ENCODE results near the gene KCNH8.

Gene KCNH8

GRCh38 chr3:19254784-19255338, 106.6 kb downstream of the KCNH8 start:
- no peak for DNase-seq

DNA sequence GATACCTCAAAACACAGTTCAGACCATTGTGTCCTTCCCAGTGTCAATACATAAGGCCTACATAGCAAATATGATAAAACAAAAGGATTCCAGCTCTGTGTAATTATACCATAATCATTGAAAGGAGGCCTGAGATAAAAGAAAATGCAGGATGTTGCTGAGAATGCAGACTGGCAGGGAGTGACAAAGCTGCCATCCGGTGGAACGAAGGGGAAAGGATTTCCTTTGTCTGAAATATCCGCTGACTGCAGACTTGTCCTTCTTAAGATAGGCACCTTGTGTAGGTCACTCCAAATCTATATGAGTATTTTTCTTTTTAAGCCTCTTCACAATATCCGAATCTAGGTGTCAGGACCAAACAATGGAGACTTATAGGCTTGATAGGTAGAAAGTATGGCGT, 108.0 kb downstream of the KCNH8 start:
- no peak for DNase-seq

DNA sequence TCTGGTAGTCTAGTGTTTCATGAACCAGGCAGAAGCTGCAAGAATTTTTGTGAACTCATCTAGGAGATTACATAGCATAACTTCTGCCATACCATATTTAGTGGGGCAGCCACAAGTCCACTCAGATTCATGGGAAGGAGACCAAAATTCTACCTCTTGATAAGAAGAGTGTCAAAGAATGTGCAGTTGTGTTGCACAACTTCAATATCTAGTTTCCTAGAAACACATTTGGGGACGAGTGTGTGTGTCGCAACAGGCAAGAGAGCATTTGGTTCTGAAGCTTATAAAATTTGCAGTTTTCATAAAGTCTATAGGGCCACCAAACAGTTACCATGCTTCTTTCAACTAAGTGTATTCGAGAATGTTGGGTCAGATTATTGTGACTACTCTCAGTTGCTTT, 115.3 kb downstream of the KCNH8 start:
- no peak for DNase-seq

DNA sequence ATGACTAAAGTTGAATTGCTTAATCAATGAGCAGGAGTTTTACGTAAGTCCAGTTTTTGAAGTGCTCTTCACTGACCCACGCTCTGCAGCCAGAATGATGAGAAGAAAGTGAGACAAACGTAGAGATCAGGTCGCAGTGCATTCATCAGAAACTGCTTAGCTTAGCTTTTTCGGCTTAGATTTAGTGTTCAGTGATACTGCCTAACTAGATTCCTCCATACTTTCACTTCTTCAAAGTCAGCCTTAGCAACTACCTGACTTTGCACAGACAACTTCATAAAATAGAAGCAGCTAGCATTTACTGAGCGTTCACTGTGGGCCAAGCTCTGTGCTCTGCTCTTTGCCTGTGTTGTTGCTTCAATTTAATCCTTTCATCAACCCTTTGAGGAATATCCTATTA, 116.1 kb downstream of the KCNH8 start:
- DNase-seq = no peak

DNA sequence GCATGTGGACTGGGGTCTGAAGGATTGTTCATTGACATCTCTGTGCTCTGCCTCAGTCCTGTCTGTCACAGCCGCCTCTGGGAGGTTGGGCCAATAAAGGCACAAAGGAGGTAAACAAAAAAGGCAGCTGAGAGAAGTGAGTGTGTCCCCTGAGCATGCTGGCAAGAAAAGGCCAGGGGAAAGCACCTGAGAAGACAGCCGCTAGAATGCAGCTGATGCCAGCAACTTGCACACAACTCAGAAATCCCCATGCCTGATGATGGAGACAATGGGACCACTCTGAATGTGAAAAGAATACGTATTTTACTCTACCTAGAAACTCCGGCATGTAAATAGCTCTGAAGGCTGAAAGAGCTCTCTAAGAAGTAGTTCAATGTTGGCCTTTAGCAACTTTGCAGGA, 118.7 kb downstream of the KCNH8 start:
- DNase-seq = no peak

DNA sequence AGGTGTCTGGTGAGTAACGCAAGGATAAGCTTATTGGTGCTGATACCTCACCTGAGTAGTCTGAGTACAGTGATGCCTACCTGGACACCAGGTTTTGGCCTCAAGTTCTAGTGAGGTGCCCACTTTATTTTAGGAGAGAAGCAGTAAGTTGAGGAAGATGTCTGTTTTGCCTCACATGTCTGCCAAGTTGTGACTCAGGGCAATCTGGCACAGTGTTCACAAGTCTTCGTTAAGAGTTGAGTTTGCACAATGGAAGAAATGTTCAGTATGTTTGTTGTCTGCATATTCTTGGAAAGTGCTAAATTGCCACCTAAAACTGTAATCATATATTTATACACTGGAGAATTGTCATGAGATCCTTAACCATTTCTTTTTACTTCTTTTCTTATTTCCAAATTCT, 122.2 kb downstream of the KCNH8 start:
- no peak for DNase-seq

DNA sequence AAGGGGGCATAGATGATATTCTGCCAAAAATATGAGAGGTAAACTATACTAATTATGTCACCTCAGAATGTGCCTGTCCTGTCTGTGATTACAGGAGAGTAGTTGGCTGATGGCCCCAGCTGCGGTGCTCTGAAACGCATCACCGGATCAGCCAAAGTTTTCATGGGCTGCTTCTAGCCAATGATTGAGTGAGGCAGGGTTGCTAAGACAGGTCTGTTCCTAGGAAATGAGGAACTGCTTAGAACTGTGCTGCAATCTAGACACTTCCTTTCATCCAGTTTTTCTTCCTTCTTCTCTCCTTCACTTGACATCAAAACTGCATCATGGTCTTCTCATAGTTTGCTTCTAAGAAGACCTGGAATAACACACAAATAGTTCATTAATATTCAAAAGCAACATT, 124.0 kb downstream of the KCNH8 start:
- DNase-seq = no peak

- DNase-seq = no peak
These were observed 124.8 kb downstream of the KCNH8 start for GRCh38 chr3:19273091-19273490.

DNA sequence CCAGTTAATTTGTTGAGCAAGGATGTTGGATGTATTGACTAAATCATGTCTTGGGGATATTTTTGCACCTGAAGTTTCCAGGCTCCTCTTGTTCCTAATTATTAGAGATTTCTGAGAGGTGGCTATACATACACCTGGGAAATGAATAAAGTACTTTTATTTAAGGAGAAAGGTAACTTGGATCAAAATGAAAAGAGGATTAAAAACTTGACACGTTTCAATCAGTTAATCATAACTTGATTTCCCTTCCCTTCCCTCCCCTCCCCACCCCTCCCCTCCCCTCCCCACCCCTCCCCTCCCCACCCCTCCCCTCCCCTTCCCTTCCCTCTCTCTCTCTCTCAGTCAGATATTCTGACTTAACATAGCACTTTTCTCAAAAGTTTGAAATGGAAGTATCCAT, 126.3 kb downstream of the KCNH8 start:
- DNase-seq = no peak

DNA sequence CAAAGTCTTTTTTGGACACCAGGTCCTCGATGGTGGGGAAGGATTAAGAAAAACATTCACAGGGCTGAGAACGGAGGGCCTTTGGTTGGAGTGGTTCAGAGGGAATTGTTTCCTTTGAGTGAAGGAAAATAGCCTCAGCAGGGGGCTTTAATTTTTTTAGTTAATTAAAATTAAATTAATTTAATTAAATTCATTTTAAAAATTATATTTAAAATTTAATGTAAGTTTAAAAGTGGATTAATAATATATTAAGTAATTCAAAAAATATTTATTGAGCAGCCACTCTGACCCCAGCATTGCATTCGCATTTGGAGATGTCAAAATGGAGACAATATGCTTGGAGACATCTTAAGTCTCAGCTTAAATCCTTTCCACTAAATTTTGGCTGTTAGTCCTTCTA, 136.7 kb downstream of the KCNH8 start:
- DNase-seq = no peak

DNA sequence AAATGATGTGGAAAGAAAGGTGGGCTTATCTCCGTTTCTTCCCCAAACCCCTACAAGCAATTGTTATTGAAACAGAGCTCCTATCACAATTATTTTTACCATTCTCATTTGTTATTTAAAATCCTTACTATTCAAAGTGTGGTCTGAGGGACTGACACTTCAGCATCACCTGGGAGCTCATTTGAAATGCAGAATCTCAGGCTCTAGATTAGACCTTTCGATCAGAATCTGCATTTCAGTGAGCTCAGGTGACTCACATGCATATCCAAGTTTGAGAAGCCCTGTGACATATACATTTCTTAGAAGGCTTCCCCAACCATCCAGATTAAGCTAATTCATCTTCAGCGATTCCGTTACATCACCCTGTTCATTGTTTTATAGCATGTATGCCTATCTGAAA, 145.0 kb downstream of the KCNH8 start:
- no peak for DNase-seq

DNA sequence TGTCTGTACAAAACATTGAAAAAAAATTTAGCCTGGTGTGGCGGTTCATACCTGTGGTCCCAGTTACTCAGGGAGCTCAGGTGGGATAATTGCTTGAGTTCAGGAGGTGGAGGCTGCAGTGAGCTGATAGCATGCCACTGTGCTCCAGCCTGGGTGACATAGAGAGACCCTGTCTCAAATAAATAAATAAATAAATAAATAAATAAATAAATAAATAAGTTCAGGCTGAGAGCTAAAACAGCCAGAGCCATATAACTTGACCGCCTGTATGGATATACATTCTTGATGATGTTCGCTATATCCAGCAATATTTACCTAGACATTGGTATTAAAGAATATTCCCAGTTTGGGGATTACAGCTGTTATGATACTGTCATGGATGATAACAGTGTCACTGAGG, 146.9 kb downstream of the KCNH8 start:
- DNase-seq = no peak

- DNase-seq = no peak
These were observed 183.6 kb downstream of the KCNH8 start for GRCh38 chr3:19331931-19332330.

GRCh38 chr3:19334120-19334519, 185.8 kb downstream of the KCNH8 start:
- no peak for DNase-seq

GRCh38 chr3:19338769-19339168, 190.5 kb downstream of the KCNH8 start:
- no peak for DNase-seq

- no peak for DNase-seq
These were observed 194.1 kb downstream of the KCNH8 start for GRCh38 chr3:19342389-19342788.

DNA sequence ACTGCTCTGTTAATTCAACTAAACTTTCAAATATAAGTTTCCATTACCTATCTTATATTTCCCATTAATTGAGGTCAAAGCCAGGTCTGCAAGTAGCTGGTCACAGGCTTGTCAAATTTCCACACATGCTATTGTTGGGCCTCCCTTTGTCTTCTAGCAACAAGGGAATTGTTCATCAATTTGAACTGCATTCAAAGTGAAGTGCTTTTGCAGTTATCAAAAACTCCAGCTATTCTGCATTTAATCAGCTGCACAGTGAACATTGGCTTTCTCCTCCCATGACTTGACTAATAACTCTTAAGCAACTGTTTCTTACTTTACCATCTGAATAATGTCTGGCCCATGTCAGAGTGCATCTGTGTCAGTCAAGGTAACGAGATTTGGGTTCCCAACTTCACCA, 198.4 kb downstream of the KCNH8 start:
- DNase-seq = no peak

GRCh38 chr3:19347671-19348070, 199.4 kb downstream of the KCNH8 start:
- no peak for DNase-seq

GRCh38 chr3:19348500-19348899, 200.2 kb downstream of the KCNH8 start:
- DNase-seq = no peak

GRCh38 chr3:19348941-19349564, 200.7 kb downstream of the KCNH8 start:
- no peak for DNase-seq

GRCh38 chr3:19357947-19358346, 209.6 kb downstream of the KCNH8 start:
- DNase-seq = no peak

- no peak for DNase-seq
These were observed 214.8 kb downstream of the KCNH8 start for GRCh38 chr3:19363071-19363470.

- no peak for DNase-seq
These were observed 215.8 kb downstream of the KCNH8 start for GRCh38 chr3:19364148-19364547.

- no peak for DNase-seq
These were observed 217.2 kb downstream of the KCNH8 start for GRCh38 chr3:19365471-19365870.

DNA sequence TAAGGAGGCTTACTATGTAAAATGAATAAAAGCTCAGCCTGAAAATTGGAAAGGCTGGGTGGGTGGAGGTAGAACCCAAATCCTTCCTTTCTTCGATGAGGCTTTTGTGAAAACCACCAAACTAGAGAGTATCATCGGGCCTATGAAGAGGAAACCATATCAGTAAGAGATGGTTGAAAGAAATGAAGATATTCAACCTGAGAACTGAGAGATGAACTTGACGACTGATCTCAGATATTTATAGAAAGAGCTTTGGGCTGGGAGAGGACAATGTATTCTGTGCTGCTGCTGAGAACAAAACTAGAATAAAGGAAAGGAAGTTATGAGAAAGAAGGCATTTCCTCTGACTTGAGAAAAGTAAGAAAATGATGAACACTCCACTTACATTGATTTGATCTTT, 236.6 kb downstream of the KCNH8 start:
- no peak for DNase-seq

Data from NCI-H774 (cell line).